Breast epithelium (tissue), 4 donors: Measurements from ENCODE around the gene TIRAP. TPM values are rescaled to one million over a fixed set of nuclear protein-coding genes. Genes with fewer than 3 reads are reported as not detected.

ENCODE experiments used
- DNase-seq, 2 donors: peaks; one replicate each; pipeline ENCODE4 v3.0.0-alpha.2; 2019; ENCODE audit warnings: low spot score in 2 of 2
- H3K27ac ChIP-seq, 2 donors: fragments of 200-600 bp; sonication (generic) in 1 of 2; one replicate each; pipeline ENCODE4 v1.5.1; 2016 to 2019; ENCODE audit warnings: mild to moderate bottlenecking in 1 of 2
- H3K27me3 ChIP-seq, 2 donors: fragments of 200-600 bp; sonication (generic) in 1 of 2; one replicate each; pipeline versions ENCODE4 v1.5.1 to v1.6.0; 2017 to 2019; ENCODE audit warnings: control low read depth in 1 of 2, mild to moderate bottlenecking in 1 of 2
- H3K36me3 ChIP-seq: fragments of 200-600 bp; one replicate; pipeline ENCODE4 v1.5.1; 2019
- H3K4me1 ChIP-seq, 2 donors: fragments of 200-600 bp; sonication (generic); one replicate each; pipeline ENCODE4 v1.5.1; 2016 to 2019; ENCODE audit warnings: control low read depth in 1 of 2
- H3K4me3 ChIP-seq, 3 donors: fragments of 200-600 bp; sonication (generic); 1 replicate in 2 of 3; 2 replicates in 1 of 3; pipeline ENCODE4 v1.5.1; 2016 to 2019; ENCODE audit warnings: mild to moderate bottlenecking in 3 of 3, moderate library complexity in 2 of 3
- H3K9me3 ChIP-seq, 2 donors: fragments of 200-600 bp; sonication (generic) in 1 of 2; one replicate each; pipeline ENCODE4 v1.5.1; 2016 to 2019; ENCODE audit warnings: control low read depth in 1 of 2
- POLR2A ChIP-seq: fragments of 450-650 bp; IDR thresholded peaks from one replicate; pipeline ENCODE4 v1.6.1; 2016; ENCODE audit warnings: antibody characterized with exemption, mild to moderate bottlenecking, moderate library complexity
- POLR2AphosphoS5 ChIP-seq, 3 donors: sonication (generic); formaldehyde crosslinking; IDR thresholded peaks; one replicate each; pipeline ENCODE4 v1.6.1; 2017; ENCODE audit warnings: antibody characterized with exemption in 3 of 3
- intact Hi-C: fragments of 100-400 bp; cut with DNase I; formaldehyde crosslinking; loops from one replicate; pipeline ENCODE4 v1.15.1; 2023; ENCODE audit warnings: low total_unique reads
- total RNA-seq, 3 donors: library from RNA; depleted of rRNA; stranded (reverse); fragments of >200 nt; gene quantifications; one replicate each; pipeline ENCODE4 v1.1.0, GENCODE V29; 2016
- TF ChIP-seq, protein P1 (sequence below), 3 donors: fragments of 450-650 bp; IDR thresholded peaks; one replicate each; pipeline ENCODE4 v1.5.1; 2016 to 2017; ENCODE audit warnings: antibody characterized with exemption in 3 of 3, mild to moderate bottlenecking in 3 of 3, moderate library complexity in 3 of 3

TIRAP gene
- total RNA-seq, 3 donors from 2014 or later, result 8.9 to 11.1 (median 10.9) TPM

DNA sequence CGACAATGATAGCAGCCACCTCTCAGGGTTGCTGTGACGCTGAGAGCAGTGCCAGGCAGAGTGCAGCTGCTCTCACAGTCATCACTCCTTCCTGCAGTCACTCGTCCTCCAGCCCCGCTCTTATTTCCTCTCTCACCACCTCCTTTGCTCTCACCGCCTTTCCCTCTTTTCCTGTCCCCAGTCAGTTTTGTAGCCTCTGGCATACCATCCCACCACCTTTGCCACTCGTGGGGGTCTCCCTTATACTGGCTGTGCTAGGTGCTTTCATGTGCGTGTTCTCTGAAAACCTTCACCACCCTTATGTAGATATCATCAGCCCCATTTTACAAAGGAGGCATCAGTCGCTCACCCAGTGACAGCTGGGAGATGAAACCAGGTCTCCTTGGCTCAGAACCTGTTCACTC lies 53.2 kb downstream of the TIRAP start:
- no peak overlapping the region for H3K4me3 ChIP-seq
- no peaks in the 10 kb centered on the region for H3K9me3 ChIP-seq

DNA sequence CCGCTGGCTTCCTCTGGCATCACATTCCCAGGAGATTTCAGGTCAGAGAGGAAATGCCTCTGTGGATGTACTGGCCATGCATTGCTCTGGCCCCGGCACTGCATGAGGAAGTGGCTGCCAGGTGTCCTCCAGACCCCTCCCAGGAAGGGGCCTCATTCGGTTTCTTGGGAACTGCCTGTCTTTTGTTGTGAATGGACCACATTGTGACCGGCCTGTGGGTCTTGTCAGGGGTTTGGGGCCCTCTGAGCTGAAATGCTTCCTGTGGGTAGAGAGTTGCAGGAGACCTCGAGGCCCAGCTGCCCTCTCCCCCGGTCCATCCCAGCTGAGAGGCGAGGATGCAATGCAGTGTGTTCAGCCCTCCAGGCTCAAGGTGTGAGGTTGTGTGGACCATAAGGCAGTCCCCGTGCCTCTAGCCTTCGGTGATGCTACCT lies 53.8 kb downstream of the TIRAP start:
- H3K4me1 ChIP-seq, result no peaks in the 10 kb centered on the region
- no peaks in the 10 kb centered on the region for H3K36me3 ChIP-seq
- no peaks in the 10 kb centered on the region for H3K27me3 ChIP-seq
- DNase-seq, result peak in 1 of 2 donors; percentile 17
- no peak overlapping the region for H3K27ac ChIP-seq
- no peak overlapping the region for H3K4me3 ChIP-seq
- intact Hi-C loops, result no loop called here
- TF ChIP-seq POLR2AphosphoS5 (IDR thresholded peaks at IDR 0.05) (no peak), POLR2A (no peak)
- TF ChIP-seq, protein P1, sequence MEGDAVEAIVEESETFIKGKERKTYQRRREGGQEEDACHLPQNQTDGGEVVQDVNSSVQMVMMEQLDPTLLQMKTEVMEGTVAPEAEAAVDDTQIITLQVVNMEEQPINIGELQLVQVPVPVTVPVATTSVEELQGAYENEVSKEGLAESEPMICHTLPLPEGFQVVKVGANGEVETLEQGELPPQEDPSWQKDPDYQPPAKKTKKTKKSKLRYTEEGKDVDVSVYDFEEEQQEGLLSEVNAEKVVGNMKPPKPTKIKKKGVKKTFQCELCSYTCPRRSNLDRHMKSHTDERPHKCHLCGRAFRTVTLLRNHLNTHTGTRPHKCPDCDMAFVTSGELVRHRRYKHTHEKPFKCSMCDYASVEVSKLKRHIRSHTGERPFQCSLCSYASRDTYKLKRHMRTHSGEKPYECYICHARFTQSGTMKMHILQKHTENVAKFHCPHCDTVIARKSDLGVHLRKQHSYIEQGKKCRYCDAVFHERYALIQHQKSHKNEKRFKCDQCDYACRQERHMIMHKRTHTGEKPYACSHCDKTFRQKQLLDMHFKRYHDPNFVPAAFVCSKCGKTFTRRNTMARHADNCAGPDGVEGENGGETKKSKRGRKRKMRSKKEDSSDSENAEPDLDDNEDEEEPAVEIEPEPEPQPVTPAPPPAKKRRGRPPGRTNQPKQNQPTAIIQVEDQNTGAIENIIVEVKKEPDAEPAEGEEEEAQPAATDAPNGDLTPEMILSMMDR (IDR thresholded peaks at IDR 0.05), result no peak
- no peaks in the 10 kb centered on the region for H3K9me3 ChIP-seq

More for the DNA sequence above, 53.2 kb downstream of the TIRAP start:
- DNase-seq, result no peak
- Histone ChIP-seq H3K27me3 (no peaks in the 10 kb centered on the region), H3K4me1 (no peaks in the 10 kb centered on the region), H3K27ac (no peak overlapping the region), H3K36me3 (no peaks in the 10 kb centered on the region)
- TF ChIP-seq POLR2A (no peak), POLR2AphosphoS5 (IDR thresholded peaks at IDR 0.05) (no peak)
- TF ChIP-seq, protein P1 (IDR thresholded peaks at IDR 0.05), result no peak
- intact Hi-C loops, result no loop called here

DNA sequence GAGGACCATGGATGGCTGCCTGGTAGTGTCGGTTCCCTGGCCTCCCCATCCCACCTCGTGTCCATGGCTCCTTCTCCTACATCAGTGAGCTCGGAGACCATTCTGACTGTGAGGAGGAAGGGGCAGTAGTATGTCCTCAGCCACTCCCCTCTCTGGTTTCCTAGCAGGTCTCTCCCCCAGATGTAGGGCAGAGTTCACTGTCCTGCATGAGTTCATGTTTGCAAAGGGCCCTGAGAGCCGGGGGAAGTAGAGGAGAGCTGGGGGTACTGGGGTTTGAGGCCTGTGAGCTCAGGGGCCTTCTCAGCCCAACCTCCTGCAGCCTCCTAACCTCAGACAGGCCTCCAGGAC lies 54.2 kb downstream of the TIRAP start:
- H3K27me3 ChIP-seq, result no peaks in the 10 kb centered on the region
- intact Hi-C loops, result no loop called here
- H3K36me3 ChIP-seq, result no peaks in the 10 kb centered on the region
- no peaks in the 10 kb centered on the region for H3K9me3 ChIP-seq
- H3K4me1 ChIP-seq, result no peaks in the 10 kb centered on the region
- TF ChIP-seq, protein P1 (IDR thresholded peaks at IDR 0.05), result no peak
- TF ChIP-seq POLR2A (no peak), POLR2AphosphoS5 (IDR thresholded peaks at IDR 0.05) (no peak)
- H3K4me3 ChIP-seq, result no peak overlapping the region
- DNase-seq, result no peak
- no peak overlapping the region for H3K27ac ChIP-seq

DNA sequence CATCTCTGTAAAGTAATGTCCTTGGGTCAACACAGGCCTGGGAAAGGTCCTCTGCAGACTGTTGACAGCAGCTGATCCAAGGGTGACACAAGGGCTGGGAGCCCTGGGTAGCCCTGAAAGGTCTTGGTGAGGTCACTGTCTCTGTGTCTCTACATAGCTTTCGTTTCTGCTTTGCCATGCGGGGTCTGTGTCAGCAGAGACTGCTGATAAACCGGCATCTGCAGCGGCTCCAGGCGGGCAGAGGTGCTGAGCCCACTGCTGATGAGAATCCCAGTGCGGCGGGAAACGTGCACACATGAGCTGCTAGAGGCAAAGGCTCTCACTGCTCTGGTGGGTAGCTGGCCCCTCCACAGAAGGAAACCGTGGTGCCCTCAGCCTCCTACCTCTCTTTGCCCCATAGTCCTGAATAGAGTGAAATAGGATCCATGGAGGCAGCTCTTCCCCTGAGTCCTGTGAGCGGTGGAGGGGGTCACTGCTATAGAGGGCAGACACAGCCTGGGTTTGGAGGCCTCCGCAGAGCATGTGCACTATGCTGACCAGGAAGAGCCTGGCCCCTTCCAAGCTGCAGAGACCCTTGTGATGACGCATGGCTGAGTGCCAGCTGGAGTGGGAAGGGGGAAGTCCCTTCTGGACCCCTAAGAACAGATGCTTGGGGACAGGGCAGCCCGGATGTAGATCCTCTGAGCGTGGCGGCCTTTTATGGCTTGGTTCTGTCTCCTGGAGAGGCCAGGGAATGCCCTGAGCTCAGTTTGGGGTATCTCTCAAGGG lies 54.8 kb downstream of the TIRAP start:
- Histone ChIP-seq H3K27me3 (no peaks in the 10 kb centered on the region), H3K36me3 (no peaks in the 10 kb centered on the region), H3K4me1 (no peaks in the 10 kb centered on the region), H3K27ac (no peak overlapping the region), H3K9me3 (no peaks in the 10 kb centered on the region), H3K4me3 (no peak overlapping the region)
- no peak for DNase-seq
- intact Hi-C loops, result no loop called here
- TF ChIP-seq POLR2A (no peak), POLR2AphosphoS5 (IDR thresholded peaks at IDR 0.05) (no peak)
- TF ChIP-seq, protein P1 (IDR thresholded peaks at IDR 0.05), result no peak

DNA sequence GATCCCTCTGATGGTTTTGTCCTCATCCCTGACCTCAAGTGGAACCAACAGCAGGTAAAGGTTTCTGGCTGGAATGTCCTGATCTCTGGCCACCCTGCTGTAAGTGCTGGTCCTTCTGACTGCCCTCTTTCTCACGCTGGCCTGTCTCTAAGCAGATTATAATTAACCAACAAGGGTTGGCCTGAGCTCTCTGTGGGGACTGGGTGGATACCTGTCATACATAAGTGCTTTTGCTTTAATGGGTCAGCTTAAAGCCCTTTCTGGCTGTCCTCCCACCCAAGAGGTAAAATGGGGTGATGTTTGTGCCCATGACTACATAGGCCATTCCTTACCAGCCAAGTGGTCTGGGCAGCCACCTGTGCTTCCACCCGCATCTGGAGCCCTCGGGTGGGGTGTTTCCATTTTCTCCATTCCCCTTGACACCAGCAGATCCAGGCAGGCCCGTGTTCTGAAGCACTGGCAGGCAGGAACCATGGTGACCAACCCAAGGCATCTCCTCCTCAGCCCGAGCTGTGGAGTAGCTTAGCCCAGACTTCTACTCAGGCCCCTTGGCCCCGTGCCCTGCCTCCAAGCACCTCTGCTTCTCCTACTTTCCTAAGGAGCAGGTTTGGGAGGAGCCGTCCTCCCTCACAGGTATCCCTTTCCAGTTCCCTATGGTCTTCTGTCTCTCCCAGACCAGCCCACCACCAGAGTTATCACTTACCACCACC lies 55.6 kb downstream of the TIRAP start:
- H3K9me3 ChIP-seq, result no peaks in the 10 kb centered on the region
- H3K4me3 ChIP-seq, result no peak overlapping the region
- no peaks in the 10 kb centered on the region for H3K4me1 ChIP-seq
- no peaks in the 10 kb centered on the region for H3K27me3 ChIP-seq
- H3K27ac ChIP-seq, result no peak overlapping the region
- no peak for DNase-seq
- H3K36me3 ChIP-seq, result no peaks in the 10 kb centered on the region
- intact Hi-C loops, result no loop called here
- TF ChIP-seq POLR2AphosphoS5 (IDR thresholded peaks at IDR 0.05), result no peak
- TF ChIP-seq, protein P1 (IDR thresholded peaks at IDR 0.05), result no peak
- no peak for TF ChIP-seq POLR2A
